Ascending aorta (tissue), 2 donors: Measurements from ENCODE around the gene RGS7. TPM values are rescaled to one million over a fixed set of nuclear protein-coding genes. Genes with fewer than 3 reads are reported as not detected.
"Not testable (repeated sequence)": the region's sequence is repeated elsewhere in the genome, so short reads cannot be mapped to it uniquely, and the experiment has no call there.

Experiments used
- DNase-seq, 2 donors: peaks; one replicate each; pipeline ENCODE4 v3.0.0-alpha.2; 2019; ENCODE audit warnings: low spot score in 2 of 2
- H3K27ac ChIP-seq, 2 donors: fragments of 200-600 bp; sonication (generic); one replicate each; pipeline ENCODE4 v1.5.1; 2016 to 2017; ENCODE audit warnings: mild to moderate bottlenecking in 1 of 2
- H3K27me3 ChIP-seq: fragments of 200-600 bp; sonication (generic); one replicate; pipeline ENCODE4 v1.5.1; 2017
- H3K36me3 ChIP-seq, 2 donors: fragments of 200-600 bp; sonication (generic); one replicate each; pipeline ENCODE4 v1.5.1; 2016
- H3K4me1 ChIP-seq, 2 donors: fragments of 200-600 bp; sonication (generic); one replicate each; pipeline ENCODE4 v1.5.1; 2016 to 2017; ENCODE audit warnings: mild to moderate bottlenecking in 1 of 2
- H3K4me3 ChIP-seq, 2 donors: fragments of 200-600 bp; sonication (generic); one replicate each; pipeline ENCODE4 v1.5.1; 2016 to 2017; ENCODE audit warnings: mild to moderate bottlenecking in 1 of 2
- H3K9me3 ChIP-seq, 2 donors: fragments of 200-600 bp; sonication (generic); one replicate each; pipeline ENCODE4 v1.5.1; 2016
- intact Hi-C: fragments of 100-400 bp; cut with DNase I; formaldehyde crosslinking; loops from one replicate; pipeline ENCODE4 v1.15.1; 2023
- total RNA-seq: library from RNA; depleted of rRNA; stranded (reverse); fragments of >200 nt; gene quantifications from one replicate; pipeline ENCODE4 v1.1.0, GENCODE V29; 2016
- TF ChIP-seq, protein P1 (sequence below), 3 experiments: fragments of 200-600 bp in 2 of 3; fragments of 450-650 bp in 1 of 3; sonication (generic) in 2 of 3; IDR thresholded peaks; one replicate each; pipeline ENCODE4 v1.5.1; 2016 to 2019; ENCODE audit warnings: antibody characterized with exemption in 3 of 3, mild to moderate bottlenecking in 1 of 3, moderate library complexity in 1 of 3

RGS7 gene
- total RNA-seq, 1 donor from 2014 or later: not detected

DNA sequence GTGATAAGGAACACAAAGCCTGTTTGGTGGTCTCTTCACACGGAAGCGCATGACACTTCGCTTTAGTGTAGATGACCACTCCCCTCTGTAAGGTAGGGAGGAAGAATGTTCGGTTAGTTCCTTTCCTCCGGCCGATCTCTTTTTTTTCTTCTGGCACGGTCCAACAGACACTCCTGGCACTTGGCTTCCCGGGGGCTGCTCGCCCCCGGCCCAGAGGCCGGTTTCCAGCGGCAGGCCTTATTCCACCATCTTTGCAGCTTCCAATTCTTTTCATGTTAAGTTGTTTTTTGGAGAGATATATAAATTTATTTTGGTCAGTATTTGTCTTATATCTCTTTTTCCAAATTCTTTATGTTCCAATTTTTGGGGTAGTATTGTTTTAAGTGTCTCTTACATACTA lies 593.2 kb downstream of the RGS7 start:
- H3K36me3 ChIP-seq: no peaks in the 10 kb centered on the region
- no peak for DNase-seq
- intact Hi-C loops: no loop called here
- H3K27ac ChIP-seq: no peak overlapping the region
- no peaks in the 10 kb centered on the region for H3K4me1 ChIP-seq
- TF ChIP-seq, protein P1, sequence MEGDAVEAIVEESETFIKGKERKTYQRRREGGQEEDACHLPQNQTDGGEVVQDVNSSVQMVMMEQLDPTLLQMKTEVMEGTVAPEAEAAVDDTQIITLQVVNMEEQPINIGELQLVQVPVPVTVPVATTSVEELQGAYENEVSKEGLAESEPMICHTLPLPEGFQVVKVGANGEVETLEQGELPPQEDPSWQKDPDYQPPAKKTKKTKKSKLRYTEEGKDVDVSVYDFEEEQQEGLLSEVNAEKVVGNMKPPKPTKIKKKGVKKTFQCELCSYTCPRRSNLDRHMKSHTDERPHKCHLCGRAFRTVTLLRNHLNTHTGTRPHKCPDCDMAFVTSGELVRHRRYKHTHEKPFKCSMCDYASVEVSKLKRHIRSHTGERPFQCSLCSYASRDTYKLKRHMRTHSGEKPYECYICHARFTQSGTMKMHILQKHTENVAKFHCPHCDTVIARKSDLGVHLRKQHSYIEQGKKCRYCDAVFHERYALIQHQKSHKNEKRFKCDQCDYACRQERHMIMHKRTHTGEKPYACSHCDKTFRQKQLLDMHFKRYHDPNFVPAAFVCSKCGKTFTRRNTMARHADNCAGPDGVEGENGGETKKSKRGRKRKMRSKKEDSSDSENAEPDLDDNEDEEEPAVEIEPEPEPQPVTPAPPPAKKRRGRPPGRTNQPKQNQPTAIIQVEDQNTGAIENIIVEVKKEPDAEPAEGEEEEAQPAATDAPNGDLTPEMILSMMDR (IDR thresholded peaks at IDR 0.05): no peak
- no peak overlapping the region for H3K4me3 ChIP-seq
- no peaks in the 10 kb centered on the region for H3K27me3 ChIP-seq
- no peaks in the 10 kb centered on the region for H3K9me3 ChIP-seq

DNA sequence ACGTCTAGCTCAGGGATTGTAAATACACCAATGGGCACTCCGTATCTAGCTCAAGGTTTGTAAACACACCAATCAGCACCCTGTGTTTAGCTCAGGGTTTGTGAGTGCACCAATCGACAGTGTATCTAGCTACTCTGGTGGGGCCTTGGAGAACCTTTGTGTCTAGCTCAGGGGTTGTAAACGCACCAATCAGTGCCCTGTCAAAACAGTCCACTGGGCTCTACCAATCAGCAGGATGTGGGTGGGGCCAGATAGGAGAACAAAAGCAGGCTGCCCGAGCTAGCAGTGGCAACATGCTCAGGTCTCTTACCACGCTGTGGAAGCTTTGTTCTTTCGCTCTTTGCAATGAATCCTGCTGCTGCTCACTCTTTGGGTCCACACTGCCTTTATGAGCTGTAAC lies 593.9 kb downstream of the RGS7 start:
- H3K27me3 ChIP-seq, H3K4me1 ChIP-seq, H3K36me3 ChIP-seq, H3K9me3 ChIP-seq, H3K27ac ChIP-seq, H3K4me3 ChIP-seq, DNase-seq, intact Hi-C loops: not testable (repeated sequence)

DNA sequence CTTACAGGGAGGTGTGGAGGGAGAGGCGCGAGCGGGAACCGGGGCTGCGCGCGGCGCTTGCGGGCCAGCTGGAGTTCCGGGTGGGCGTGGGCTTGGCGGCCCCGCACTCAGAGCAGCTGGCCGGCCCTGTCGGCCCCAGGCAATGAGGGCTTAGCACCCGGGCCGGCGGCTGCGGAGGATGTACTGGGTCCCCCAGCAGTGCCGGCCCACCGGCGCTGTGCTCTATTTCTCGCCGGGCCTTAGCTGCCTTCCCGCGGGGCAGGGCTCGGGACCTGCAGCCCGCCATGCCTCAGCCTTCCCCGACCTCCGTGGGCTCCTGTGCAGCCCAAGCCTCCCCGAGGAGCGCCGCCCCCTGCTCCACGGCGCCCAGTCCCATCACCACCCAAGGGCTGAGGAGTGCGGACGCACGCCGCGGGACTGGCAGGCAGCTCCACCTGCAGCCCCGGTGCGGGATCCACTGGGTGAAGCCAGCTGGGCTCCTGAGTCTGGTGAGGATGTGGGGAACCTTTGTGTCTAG lies 594.5 kb downstream of the RGS7 start:
- H3K4me3 ChIP-seq, H3K9me3 ChIP-seq, H3K4me1 ChIP-seq, H3K27ac ChIP-seq, H3K27me3 ChIP-seq, H3K36me3 ChIP-seq, intact Hi-C loops, DNase-seq: not testable (repeated sequence)

- H3K9me3 ChIP-seq, H3K36me3 ChIP-seq, intact Hi-C loops, DNase-seq, H3K4me3 ChIP-seq, H3K4me1 ChIP-seq, H3K27me3 ChIP-seq, H3K27ac ChIP-seq: not testable (repeated sequence)
Observed at GRCh38 chr1:240758777-240759176, 598.2 kb downstream of the RGS7 start.

GRCh38 chr1:240758296-240758695 lies 598.7 kb downstream of the RGS7 start:
- H3K4me3 ChIP-seq: no peak overlapping the region
- no peaks in the 10 kb centered on the region for H3K27me3 ChIP-seq
- intact Hi-C loops: no loop called here
- no peaks in the 10 kb centered on the region for H3K9me3 ChIP-seq
- DNase-seq: no peak
- TF ChIP-seq, protein P1 (IDR thresholded peaks at IDR 0.05): no peak
- no peaks in the 10 kb centered on the region for H3K4me1 ChIP-seq
- H3K27ac ChIP-seq: no peak overlapping the region
- H3K36me3 ChIP-seq: no peaks in the 10 kb centered on the region

DNA sequence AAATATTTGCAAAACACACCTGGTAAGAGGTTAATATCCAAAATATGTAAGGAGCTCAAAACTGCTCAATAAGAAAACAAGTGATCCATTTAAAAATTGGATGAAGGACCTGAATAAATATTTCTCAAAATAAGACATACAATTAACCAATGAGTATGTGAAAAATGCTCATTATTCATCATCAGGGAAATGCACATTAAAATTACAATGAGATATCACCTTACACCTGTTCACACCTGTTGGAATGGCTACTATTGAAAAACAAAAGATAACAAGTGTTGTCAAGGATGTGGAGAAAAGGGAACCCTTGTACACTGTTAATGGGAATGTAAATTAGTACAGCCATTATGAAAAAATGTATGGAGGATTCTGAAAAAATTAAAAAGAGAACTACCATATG lies 609.1 kb downstream of the RGS7 start:
- Histone ChIP-seq H3K4me1 (no peaks in the 10 kb centered on the region), H3K27me3 (no peaks in the 10 kb centered on the region), H3K9me3 (no peaks in the 10 kb centered on the region), H3K36me3 (no peaks in the 10 kb centered on the region), H3K4me3 (no peak overlapping the region), H3K27ac (no peak overlapping the region)
- DNase-seq: no peak
- intact Hi-C loops: no loop called here
- TF ChIP-seq, protein P1 (IDR thresholded peaks at IDR 0.05): no peak

GRCh38 chr1:240743705-240744104 lies 613.3 kb downstream of the RGS7 start:
- intact Hi-C loops: no loop called here
- Histone ChIP-seq H3K9me3 (no peaks in the 10 kb centered on the region), H3K36me3 (no peaks in the 10 kb centered on the region), H3K27ac (no peak overlapping the region), H3K27me3 (no peaks in the 10 kb centered on the region), H3K4me1 (no peaks in the 10 kb centered on the region), H3K4me3 (no peak overlapping the region)
- TF ChIP-seq, protein P1 (IDR thresholded peaks at IDR 0.05): no peak
- DNase-seq: no peak
